Measurements from ENCODE around the gene QTRT2. TPM values are rescaled to one million over a fixed set of nuclear protein-coding genes. Genes with fewer than 3 reads are reported as not detected.

QTRT2 gene
- total RNA-seq, 1 experiment from 2014 or later = 47.7 TPM

DNA sequence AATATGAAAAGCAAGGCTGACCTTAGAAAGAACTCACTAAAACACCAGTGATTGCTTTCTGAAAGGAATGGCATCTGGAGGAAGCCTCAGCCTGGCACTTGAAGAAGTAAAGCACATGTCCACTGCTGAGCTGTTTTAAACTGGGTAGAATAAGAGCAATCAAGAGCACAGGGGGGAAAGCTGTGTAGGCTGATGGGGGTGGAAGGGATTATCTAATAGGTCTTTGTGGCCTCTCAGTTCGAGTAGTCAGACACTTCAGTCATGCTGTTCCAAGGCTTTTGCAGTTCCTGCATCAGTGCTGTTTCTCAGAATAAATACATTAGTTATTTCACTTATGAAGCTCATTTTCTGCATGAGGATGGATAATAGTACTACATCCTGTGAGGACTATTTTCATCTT lies 22.8 kb upstream of the QTRT2 start (continued):
- TF ChIP-seq CBX3 (IDR thresholded peaks at IDR 0.05; ENCODE audit: low read depth) (no peak), ELF1 (IDR thresholded peaks at IDR 0.05; ENCODE audit: borderline replicate concordance, low read depth) (no peak), ZNF274 (IDR thresholded peaks at IDR 0.05; ENCODE audit: low read depth, low read length) (no peak), SIN3A (IDR thresholded peaks at IDR 0.05; ENCODE audit: low read depth) (no peak), EZH2 (IDR thresholded peaks at IDR 0.05) (no peak), TCF7L2 (IDR thresholded peaks at IDR 0.05; ENCODE audit: borderline replicate concordance, extremely low read depth, insufficient read depth, insufficient read length) (no peak), YY1 (IDR thresholded peaks at IDR 0.05; ENCODE audit: extremely low read depth, insufficient replicate concordance, low read depth, low read length) (no peak), EZH2phosphoT487 (IDR thresholded peaks at IDR 0.05; ENCODE audit: borderline replicate concordance) (no peak), EGR1 (IDR thresholded peaks at IDR 0.05; ENCODE audit: low read depth) (no peak)
- TF ChIP-seq, protein P1, sequence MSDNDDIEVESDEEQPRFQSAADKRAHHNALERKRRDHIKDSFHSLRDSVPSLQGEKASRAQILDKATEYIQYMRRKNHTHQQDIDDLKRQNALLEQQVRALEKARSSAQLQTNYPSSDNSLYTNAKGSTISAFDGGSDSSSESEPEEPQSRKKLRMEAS (IDR thresholded peaks at IDR 0.05) = no peak
- TF ChIP-seq, protein P2, sequence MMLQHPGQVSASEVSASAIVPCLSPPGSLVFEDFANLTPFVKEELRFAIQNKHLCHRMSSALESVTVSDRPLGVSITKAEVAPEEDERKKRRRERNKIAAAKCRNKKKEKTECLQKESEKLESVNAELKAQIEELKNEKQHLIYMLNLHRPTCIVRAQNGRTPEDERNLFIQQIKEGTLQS (IDR thresholded peaks at IDR 0.05) = no peak

DNA sequence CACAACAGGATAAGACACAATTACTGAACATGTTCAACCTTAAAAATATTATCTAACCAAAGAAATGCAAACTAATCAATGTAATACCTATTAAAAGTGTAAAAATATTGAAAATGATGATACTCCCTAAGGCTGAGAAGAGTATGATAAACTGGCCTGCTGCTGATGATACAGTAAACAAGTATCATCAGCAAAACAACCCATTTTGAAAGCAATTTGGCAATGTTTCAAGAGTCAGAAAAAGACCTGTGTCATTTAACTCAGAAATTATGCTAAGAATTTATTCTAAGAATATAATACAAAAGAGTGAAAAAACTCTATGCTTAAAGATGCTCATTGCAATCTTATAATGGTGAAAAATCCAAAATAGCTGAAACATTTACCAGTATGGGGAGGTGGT lies 22.3 kb upstream of the QTRT2 start:
- no peak for TF ChIP-seq SIN3A (IDR thresholded peaks at IDR 0.05; ENCODE audit: low read depth)
- CTCF ChIA-PET = no interaction called here

More for the DNA sequence above, 22.3 kb upstream of the QTRT2 start:
- no peaks in the 10 kb centered on the region for H3K27me3 ChIP-seq (ENCODE audit: insufficient read depth, low read length)
- RAD21 ChIA-PET (ENCODE audit: low non-redundant PET in 1 of 2, low total read pairs in 2 of 2, uncharacterized antibody in 2 of 2, unreplicated experiment in 2 of 2) = no interaction called here
- BruUV-seq (replicated peaks) = no TSS peak
- no peak overlapping the region for H3K4me3 ChIP-seq (replicated peaks in 1 of 2; ENCODE audit: low read depth in 1 of 2, low read length in 2 of 2)
- no peak overlapping the region for H3K27ac ChIP-seq (ENCODE audit: low read depth, low read length)
- DNase-seq (ENCODE audit: low read depth, low spot score) = no peak
- H3K79me2 ChIP-seq (ENCODE audit: insufficient read depth, low read length) = no peaks in the 10 kb centered on the region
- intact Hi-C loops (cut with micrococcal nuclease) = no loop called here
- no peak overlapping the region for H2AFZ ChIP-seq (ENCODE audit: low read depth, low read length, poor library complexity, severe bottlenecking)
- ATAC-seq = no peak
- H3K9ac ChIP-seq (ENCODE audit: low read length) = no peak overlapping the region
- H3K9me3 ChIP-seq (ENCODE audit: control insufficient read depth in 1 of 2, insufficient read depth in 1 of 2, low read depth in 1 of 2, low read length in 2 of 2) = no peaks in the 10 kb centered on the region
- H3K9me2 ChIP-seq (ENCODE audit: insufficient read depth) = no peaks in the 10 kb centered on the region
- H4K20me1 ChIP-seq (ENCODE audit: insufficient read depth) = no peaks in the 10 kb centered on the region
- peaks cover 0 to 2% of the 10 kb centered on the region in 2 experiments; a peak in 1 of 4 replicates for H3K36me3 ChIP-seq (ENCODE audit: control insufficient read depth in 1 of 2, insufficient read depth in 2 of 2, low read length in 2 of 2)
- H3K4me1 ChIP-seq (ENCODE audit: control insufficient read depth in 1 of 2, insufficient read depth in 2 of 2, low read length in 2 of 2) = no peaks in the 10 kb centered on the region
- POLR2A ChIA-PET = no interaction called here
- no peak overlapping the region for H3K4me2 ChIP-seq (ENCODE audit: low read length)
